ENCODE results near the gene PRRC2B.
"Not testable (repeated sequence)": the region's sequence is repeated elsewhere in the genome, so short reads cannot be mapped to it uniquely, and the experiment has no call there.

The PRRC2B gene

GRCh38 chr9:131349881-131350563 is 43.9 kb upstream of the PRRC2B start:
- in situ Hi-C loops (cut with HindIII; ENCODE audit: low sequenced_read_pairs) = no loop called here
- TF ChIP-seq CTCF (IDR thresholded peaks at IDR 0.05; ENCODE audit: low read depth, low read length) = peak; percentile 89
- peak overlapping the region; percentile 31 for H3K4me3 ChIP-seq (ENCODE audit: low read depth, low read length)
- peak; percentile 83 for DNase-seq (ENCODE audit: low read depth, low spot score)

- DNase-seq (ENCODE audit: low read depth, low spot score); in situ Hi-C loops (cut with HindIII; ENCODE audit: low sequenced_read_pairs); H3K4me3 ChIP-seq (ENCODE audit: low read depth, low read length): not testable (repeated sequence)
Measured at GRCh38 chr9:131356479-131356878, 37.4 kb upstream of the PRRC2B start.

GRCh38 chr9:131358556-131358955 is 35.3 kb upstream of the PRRC2B start:
- no peak overlapping the region for H3K4me3 ChIP-seq (ENCODE audit: low read depth, low read length)
- TF ChIP-seq CTCF (IDR thresholded peaks at IDR 0.05; ENCODE audit: low read depth, low read length) = no peak
- in situ Hi-C loops (cut with HindIII; ENCODE audit: low sequenced_read_pairs) = no loop called here
- DNase-seq (ENCODE audit: low read depth, low spot score) = no peak

GRCh38 chr9:131361202-131361833 is 32.6 kb upstream of the PRRC2B start:
- no peak overlapping the region for H3K4me3 ChIP-seq (ENCODE audit: low read depth, low read length)
- DNase-seq (ENCODE audit: low read depth, low spot score) = peak; percentile 13
- no peak for TF ChIP-seq CTCF (IDR thresholded peaks at IDR 0.05; ENCODE audit: low read depth, low read length)
- in situ Hi-C loops (cut with HindIII; ENCODE audit: low sequenced_read_pairs) = no loop called here

- DNase-seq (ENCODE audit: low read depth, low spot score) = no peak
- TF ChIP-seq CTCF (IDR thresholded peaks at IDR 0.05; ENCODE audit: low read depth, low read length) = no peak
Measured at GRCh38 chr9:131365546-131365945, 28.3 kb upstream of the PRRC2B start.

GRCh38 chr9:131366761-131367401 is 27.0 kb upstream of the PRRC2B start:
- H3K4me3 ChIP-seq (ENCODE audit: low read depth, low read length) = no peak overlapping the region
- peak; percentile 44 for TF ChIP-seq CTCF (IDR thresholded peaks at IDR 0.05; ENCODE audit: low read depth, low read length)
- in situ Hi-C loops (cut with HindIII; ENCODE audit: low sequenced_read_pairs) = no loop called here
- peak; percentile 54 for DNase-seq (ENCODE audit: low read depth, low spot score)

More at GRCh38 chr9:131365546-131365945, 28.3 kb upstream of the PRRC2B start:
- in situ Hi-C loops (cut with HindIII; ENCODE audit: low sequenced_read_pairs) = no loop called here
- H3K4me3 ChIP-seq (ENCODE audit: low read depth, low read length) = no peak overlapping the region

GRCh38 chr9:131367450-131367849 is 26.4 kb upstream of the PRRC2B start:
- DNase-seq (ENCODE audit: low read depth, low spot score) = no peak
- no peak for TF ChIP-seq CTCF (IDR thresholded peaks at IDR 0.05; ENCODE audit: low read depth, low read length)
- H3K4me3 ChIP-seq (ENCODE audit: low read depth, low read length) = no peak overlapping the region
- in situ Hi-C loops (cut with HindIII; ENCODE audit: low sequenced_read_pairs) = no loop called here

Data from astrocyte of the spinal cord (primary cell).